HG03520 (cell line): ENCODE results near the gene HECW1.
"Not testable (repeated sequence)": the region's sequence is repeated elsewhere in the genome, so short reads cannot be mapped to it uniquely, and the experiment has no call there.

Experiments used
- ATAC-seq: cut with Tn5 transposase; IDR thresholded peaks from one replicate; pipeline ENCODE4 v1.9.1; 2021; ENCODE audit warnings: mild to moderate bottlenecking, moderate library complexity; ENCODE audit not compliant: unreplicated experiment

Gene HECW1

GRCh38 chr7:43112459-43112940, at the start of gene HECW1:
TSS of gene HECW1 (plus strand) at chr7:43112647. CDS start at chr7:43243906, 131,259 bp downstream.
- no peak for ATAC-seq

- ATAC-seq: no peak
Measured at GRCh38 chr7:43071604-43072003, 40.8 kb upstream of the HECW1 start.

DNA sequence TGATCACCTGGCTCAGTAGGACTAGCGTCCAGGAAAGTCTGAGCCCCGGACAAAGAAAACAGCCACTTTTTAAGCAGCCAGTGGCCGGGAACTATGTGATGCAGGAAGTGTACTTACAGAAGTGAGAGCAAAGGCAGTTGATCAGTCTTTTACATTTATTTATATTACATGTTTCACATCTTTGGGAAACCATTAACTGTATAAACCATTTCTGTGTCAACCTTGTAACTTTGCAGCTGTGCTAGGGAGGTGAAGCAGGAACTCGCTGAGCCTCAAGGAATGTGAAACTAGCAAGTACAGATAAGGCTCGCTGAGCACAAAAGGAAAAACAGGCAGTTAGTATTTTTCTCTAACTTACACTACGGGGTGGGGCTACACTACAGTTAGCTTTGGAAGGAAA, 39.9 kb upstream of the HECW1 start:
- ATAC-seq: no peak

DNA sequence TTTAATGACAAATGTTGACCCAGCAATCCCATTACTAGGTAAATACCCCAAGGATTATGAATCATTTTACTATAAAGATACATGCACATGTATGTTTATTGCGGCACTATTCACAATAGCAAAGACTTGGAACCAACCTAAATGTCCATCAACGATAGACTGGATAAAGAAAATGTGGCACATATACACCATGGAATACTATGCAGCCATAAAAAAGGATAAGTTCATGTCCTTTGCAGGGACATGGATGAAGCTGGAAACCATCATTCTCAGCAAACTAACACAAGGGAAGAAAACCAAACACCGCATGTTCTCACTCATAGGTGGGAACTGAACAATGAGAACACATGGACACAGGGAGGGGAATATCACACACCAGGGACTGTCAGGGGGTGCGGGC, 38.6 kb upstream of the HECW1 start:
- not testable (repeated sequence) for ATAC-seq

GRCh38 chr7:43076189-43076605, 36.2 kb upstream of the HECW1 start:
- ATAC-seq: peak; percentile 50

GRCh38 chr7:43076606-43077005, 35.8 kb upstream of the HECW1 start:
- ATAC-seq: no peak

DNA sequence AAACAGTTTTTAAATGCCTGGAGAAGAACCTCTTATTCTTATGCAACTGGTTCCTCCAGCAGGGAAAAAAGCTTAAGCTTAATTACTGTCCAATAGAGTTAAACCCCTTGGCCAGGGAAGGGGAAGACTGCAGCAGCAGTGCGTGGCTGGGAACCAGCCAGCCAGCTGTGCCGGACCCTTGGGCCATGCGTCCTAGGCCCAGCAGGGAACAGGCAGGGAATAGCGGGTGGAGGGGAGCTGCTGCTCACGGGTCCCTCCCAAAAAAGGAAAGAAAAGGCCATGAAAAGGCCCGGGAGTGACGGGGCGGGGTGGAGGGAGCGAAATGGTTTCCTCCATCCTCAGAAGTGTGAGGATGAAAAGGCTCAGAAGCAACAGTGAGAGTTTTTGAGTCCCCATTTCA, 35.2 kb upstream of the HECW1 start:
- no peak for ATAC-seq

GRCh38 chr7:43077732-43078391, 34.6 kb upstream of the HECW1 start:
- no peak for ATAC-seq

GRCh38 chr7:43078794-43079193, 33.7 kb upstream of the HECW1 start:
- ATAC-seq: no peak

DNA sequence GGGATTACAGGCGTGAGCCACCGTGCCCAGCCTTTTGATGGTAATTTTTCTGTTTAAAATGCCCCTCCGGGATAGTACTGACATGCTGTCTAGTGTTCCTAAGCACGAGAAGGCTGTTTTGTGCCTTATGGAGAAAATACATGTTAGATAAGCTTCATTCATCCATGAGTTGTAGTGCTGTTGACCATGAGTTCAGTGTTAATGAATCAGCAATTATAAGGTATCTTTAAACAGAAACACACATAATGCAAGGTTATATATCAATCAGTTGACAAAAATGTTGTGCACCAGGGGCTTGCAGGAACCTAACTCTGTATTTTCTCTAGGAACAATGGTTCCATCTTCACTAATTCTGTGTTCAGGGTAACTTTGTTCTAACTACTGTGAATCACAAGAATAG, 30.8 kb upstream of the HECW1 start:
- no peak for ATAC-seq

- ATAC-seq: no peak
Measured at GRCh38 chr7:43083106-43083505, 29.3 kb upstream of the HECW1 start.

DNA sequence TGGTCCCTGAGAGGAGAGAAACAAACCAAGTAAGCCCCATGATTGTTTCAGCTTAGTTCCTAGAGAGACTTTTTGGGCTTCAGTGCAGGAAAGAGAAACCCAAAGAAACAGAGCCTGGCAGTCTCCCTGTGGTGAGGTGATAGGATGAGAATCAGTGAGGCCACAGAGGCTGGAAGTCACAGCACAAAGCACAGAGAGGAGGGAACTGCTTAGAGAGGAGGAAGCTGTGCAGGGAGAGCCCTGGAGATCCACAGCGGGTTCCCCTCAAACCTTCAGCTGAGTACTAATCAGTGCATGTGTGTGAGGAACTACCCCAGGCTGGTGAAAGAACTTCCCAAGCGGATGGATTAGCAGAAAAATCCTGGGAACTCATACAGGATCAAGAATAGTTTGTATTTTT, 27.4 kb upstream of the HECW1 start:
- no peak for ATAC-seq

GRCh38 chr7:43085992-43086391, 26.5 kb upstream of the HECW1 start:
- no peak for ATAC-seq

- no peak for ATAC-seq
Measured at GRCh38 chr7:43092819-43093218, 19.6 kb upstream of the HECW1 start.

GRCh38 chr7:43096875-43097274, 15.6 kb upstream of the HECW1 start:
- no peak for ATAC-seq

- peak; percentile 44 for ATAC-seq
Measured at GRCh38 chr7:43099750-43100149, 12.7 kb upstream of the HECW1 start.

- ATAC-seq: no peak
Measured at GRCh38 chr7:43104874-43105520, 7.5 kb upstream of the HECW1 start.

DNA sequence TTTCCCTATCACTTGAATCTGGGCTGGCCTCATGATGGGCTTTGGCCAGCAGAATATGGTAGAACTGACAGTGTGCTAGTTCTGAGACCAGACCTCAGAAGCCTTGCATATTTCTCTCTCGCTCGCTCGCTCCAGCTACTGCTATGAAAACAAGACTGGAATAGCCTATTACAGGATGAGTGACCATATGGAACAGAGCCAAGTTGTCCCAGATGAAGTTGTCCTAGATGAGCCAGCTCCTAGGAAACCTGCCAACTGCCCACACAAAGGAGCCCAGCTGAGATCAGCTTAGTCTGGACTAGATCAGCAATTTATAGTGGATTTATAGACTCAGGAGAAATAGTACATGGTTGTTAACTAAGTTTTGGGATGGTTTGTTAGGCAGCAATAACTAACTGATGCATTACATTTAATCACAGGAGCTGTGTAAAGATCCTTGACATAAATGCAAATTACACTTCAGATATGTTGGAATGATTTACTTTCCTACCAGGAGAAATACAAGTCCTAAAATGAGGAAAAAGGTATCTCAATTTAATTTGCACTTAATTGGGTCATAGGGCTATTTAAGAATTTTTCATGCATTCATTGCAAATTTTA, 6.8 kb upstream of the HECW1 start:
- no peak for ATAC-seq

- peak; percentile 90 for ATAC-seq
Measured at GRCh38 chr7:43108255-43109011, 4.0 kb upstream of the HECW1 start.

DNA sequence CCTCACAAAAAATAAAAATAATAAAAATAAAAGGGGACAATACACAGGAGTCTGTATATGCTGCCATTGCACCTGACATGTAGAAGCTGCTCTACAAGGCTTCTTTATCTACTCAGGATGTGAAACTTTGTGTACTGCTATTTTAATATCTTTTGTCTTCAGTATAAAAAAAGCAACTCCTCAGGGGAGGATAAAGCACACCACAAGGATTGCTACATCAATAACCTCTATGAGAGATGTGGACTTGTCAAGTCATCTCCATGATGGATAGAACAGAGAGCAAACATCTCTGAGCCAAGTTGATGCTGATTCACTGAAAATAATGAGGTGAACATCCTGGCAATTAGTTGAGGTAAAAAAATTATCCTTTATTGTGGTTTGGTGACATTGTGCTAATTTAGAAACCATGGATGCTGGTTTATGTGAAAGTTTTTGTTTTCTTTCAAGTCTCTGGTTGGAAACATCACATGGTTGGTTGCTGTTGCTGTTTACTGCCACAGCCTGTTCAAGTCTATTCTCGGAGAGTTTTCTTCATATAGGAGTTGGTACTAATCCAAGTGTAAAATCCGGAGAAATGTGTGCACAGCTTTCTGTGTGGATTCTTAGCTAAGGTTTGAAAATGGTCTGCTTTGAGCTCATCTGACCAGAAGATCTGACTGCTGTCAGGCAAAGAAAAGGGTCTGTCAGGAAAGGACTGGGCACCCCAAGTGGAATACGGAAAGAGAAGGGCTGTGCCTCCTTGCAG, 1.5 kb upstream of the HECW1 start:
- no peak for ATAC-seq
